ENCODE data around the gene MRTO4. TPM values are rescaled to one million over a fixed set of nuclear protein-coding genes. Genes with fewer than 3 reads are reported as not detected.

MRTO4 gene
- total and polyA plus RNA-seq, 2 of the 13 experiments (the other 11 are each of a cell fraction or from before 2014, with no cell fraction given), result 28.1 to 59.2 TPM

- Histone ChIP-seq H2AFZ (ENCODE audit: low read length) (no peak overlapping the region), H3K79me2 (ENCODE audit: insufficient read depth, low read length) (no peaks in the 10 kb centered on the region), H4K20me1 (ENCODE audit: insufficient read depth, low read length) (no peaks in the 10 kb centered on the region), H3K9me3 (ENCODE audit: low read length) (no peaks in the 10 kb centered on the region), H3K27ac (ENCODE audit: extremely low read length, insufficient read depth, low read length) (peak overlapping the region; percentile 61), H3K4me2 (ENCODE audit: low read depth, low read length) (no peak overlapping the region), H3K4me1 (ENCODE audit: insufficient read depth, low read length) (peaks cover 27% of the 10 kb centered on the region), H3K4me3 (replicated peaks in 1 of 3; ENCODE audit: insufficient read depth in 1 of 3, low read depth in 2 of 3, low read length in 3 of 3) (no peak overlapping the region), H3K36me3 (replicated peaks in 1 of 2; ENCODE audit: control insufficient read depth in 1 of 2, insufficient read depth in 2 of 2, low read length in 2 of 2) (peaks cover 37 to 82% of the 10 kb centered on the region in 2 experiments), H3K27me3 (ENCODE audit: control insufficient read depth in 1 of 2, insufficient read depth in 2 of 2, low read length in 2 of 2) (no peaks in the 10 kb centered on the region), H3K9ac (ENCODE audit: insufficient read depth, low read depth, low read length) (no peak overlapping the region; the same call in 1 of the 2 replicates)
- WGBS (ENCODE audit: low lambda C conversion rate), result 98% methylated on average over 11 of the region's 11 CpGs
- ChIA-PET POLR2A (interaction anchor here (1.6 to 2.3 kb wide), 3 partner anchors 12 to 29 kb away, joined by 4 to 11 read pairs (median 10); partner anchors contain the start of genes EMC1, MRTO4 and UBR4), CTCF (ENCODE audit: low intra/inter-chr PET ratio, low total read pairs) (no interaction called here)
- DNase-seq (ENCODE audit: low spot score) (no peak), FAIRE-seq (no peak), ATAC-seq (peak; percentile 36)
- intact Hi-C loops (cut with micrococcal nuclease; ENCODE audit: unreplicated experiment), result no loop called here
- no TSS peak for BruUV-seq (replicated peaks)
- in situ Hi-C loops (cut with HindIII; ENCODE audit: extremely low pct_ligation_motif_present, low pct_unique_long_range_greater_than_20kb), result no loop called here
- TF ChIP-seq NFYB (CRISPR knock-in tag; IDR thresholded peaks at IDR 0.05) (no peak), ZBTB26 (CRISPR knock-in tag; IDR thresholded peaks at IDR 0.05; ENCODE audit: borderline replicate concordance) (no peak), POGK (CRISPR knock-in tag; conservative IDR thresholded peaks at IDR 0.05) (no peak), DDIT3 (CRISPR knock-in tag; IDR thresholded peaks at IDR 0.05) (no peak), ZMAT5 (CRISPR knock-in tag; IDR thresholded peaks at IDR 0.05; ENCODE audit: borderline replicate concordance, low read depth) (no peak), ZBTB37 (CRISPR knock-in tag; IDR thresholded peaks at IDR 0.05) (no peak), ZNF629 (CRISPR knock-in tag; conservative IDR thresholded peaks at IDR 0.05) (no peak), AHDC1 (CRISPR knock-in tag; IDR thresholded peaks at IDR 0.05; ENCODE audit: borderline replicate concordance) (no peak), ADNP (CRISPR knock-in tag; IDR thresholded peaks at IDR 0.05) (no peak), HCFC1 (IDR thresholded peaks at IDR 0.05; ENCODE audit: low read depth, low read length) (no peak), ZNF672 (CRISPR knock-in tag; IDR thresholded peaks at IDR 0.05) (no peak), GLMP (CRISPR knock-in tag; IDR thresholded peaks at IDR 0.05; ENCODE audit: borderline replicate concordance) (no peak)
Measured at GRCh38 chr1:19222573-19222972, 29.0 kb upstream of the MRTO4 start.
